NB4 (cell line): ENCODE measurements around the gene OR2AG2.

Source experiments
- CTCF ChIP-seq: IDR thresholded peaks from one replicate; pipeline ENCODE4 v1.5.1; 2012; ENCODE audit warnings: low read depth, low read length
- MAX ChIP-seq: IDR thresholded peaks from 2 replicates; pipeline ENCODE4 v1.6.1; 2011; ENCODE audit warnings: low read depth, low read length
- POLR2A ChIP-seq: IDR thresholded peaks from 2 replicates; pipeline ENCODE4 v1.6.1; 2011; ENCODE audit warnings: mild to moderate bottlenecking; ENCODE audit not compliant: insufficient read length; ENCODE audit errors: extremely low read depth

GRCh38 chr11:6735306-6735705, 36.5 kb downstream of the OR2AG2 start:
- TF ChIP-seq CTCF, result no peak
- no peak for TF ChIP-seq POLR2A
- TF ChIP-seq MAX, result no peak
